ENCODE measurements around the gene DNAJC15.
"Not testable (repeated sequence)": the region's sequence is repeated elsewhere in the genome, so short reads cannot be mapped to it uniquely, and the experiment has no call there.

DNAJC15 gene

DNA sequence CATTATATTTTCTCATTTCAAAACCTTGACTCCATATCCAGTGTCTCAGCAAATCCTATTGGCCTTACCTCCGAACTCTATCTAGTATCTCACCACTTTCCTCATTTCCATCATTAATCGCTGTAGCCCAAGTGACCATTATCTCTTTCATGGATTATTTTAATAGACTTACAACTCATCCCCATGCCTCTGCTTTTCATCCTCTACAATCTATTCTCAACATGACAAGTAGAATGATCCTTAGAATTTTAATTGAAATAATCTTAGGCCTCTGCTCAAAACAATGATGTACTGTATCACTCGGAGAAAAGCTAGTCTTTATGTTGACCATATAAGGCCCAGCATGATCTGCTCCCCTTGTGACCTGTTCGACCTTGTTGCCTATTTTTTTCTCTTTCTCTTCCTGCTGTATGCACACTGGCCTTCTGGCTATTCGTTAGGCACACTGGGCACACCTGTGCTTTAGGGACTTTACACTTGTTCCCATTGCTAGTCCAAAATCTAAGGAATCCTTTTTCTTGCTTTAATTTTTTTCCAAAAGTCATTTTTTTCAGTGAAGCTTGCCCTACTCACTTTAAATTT lies 21.4 kb downstream of the DNAJC15 start:
- DNase-seq (ENCODE audit: low read depth in 2 of 2) = no peak

DNA sequence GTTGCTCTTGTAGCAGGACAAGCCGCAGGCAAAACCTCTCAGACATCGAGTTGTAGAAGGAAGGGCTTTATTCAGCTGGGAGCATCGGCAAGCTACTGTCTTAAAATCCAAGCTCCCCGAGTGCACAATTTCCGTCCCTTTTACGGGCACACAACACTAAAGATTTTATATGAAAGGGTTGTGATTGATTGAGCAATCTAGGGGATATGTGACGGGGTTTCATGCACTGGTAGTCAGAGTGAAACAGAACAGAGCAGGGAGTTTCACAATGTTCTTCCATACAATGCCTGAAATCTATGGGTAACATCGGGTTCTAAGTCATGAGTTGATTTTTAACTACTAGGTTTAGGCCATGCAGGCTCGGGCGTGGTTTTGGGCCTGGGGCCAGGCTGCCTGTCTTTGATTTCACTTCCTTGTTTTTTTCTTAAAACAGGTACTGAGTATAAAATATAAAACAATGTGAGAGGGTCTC lies 22.0 kb downstream of the DNAJC15 start:
- not testable (repeated sequence) for DNase-seq (ENCODE audit: low read depth in 2 of 2)

DNA sequence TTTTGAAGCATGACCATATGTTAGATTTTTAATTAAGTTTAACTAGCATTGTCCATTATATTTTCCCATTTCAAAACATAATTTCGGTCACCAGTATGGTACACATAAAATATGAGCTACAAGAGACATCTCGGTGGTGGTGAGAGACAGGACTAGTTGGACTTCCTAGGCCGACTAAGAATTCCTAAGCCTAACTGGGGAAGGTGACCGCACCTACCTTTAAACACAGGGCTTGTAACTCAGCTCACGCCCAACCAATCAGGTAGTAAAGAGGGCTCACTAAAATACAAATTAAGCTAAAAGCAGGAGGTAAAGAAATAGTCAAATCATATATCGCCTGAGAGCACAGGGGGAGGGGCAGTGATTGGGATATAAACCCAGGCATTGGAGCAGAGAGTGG lies 22.9 kb downstream of the DNAJC15 start:
- DNase-seq (ENCODE audit: low read depth in 2 of 2) = no peak

DNA sequence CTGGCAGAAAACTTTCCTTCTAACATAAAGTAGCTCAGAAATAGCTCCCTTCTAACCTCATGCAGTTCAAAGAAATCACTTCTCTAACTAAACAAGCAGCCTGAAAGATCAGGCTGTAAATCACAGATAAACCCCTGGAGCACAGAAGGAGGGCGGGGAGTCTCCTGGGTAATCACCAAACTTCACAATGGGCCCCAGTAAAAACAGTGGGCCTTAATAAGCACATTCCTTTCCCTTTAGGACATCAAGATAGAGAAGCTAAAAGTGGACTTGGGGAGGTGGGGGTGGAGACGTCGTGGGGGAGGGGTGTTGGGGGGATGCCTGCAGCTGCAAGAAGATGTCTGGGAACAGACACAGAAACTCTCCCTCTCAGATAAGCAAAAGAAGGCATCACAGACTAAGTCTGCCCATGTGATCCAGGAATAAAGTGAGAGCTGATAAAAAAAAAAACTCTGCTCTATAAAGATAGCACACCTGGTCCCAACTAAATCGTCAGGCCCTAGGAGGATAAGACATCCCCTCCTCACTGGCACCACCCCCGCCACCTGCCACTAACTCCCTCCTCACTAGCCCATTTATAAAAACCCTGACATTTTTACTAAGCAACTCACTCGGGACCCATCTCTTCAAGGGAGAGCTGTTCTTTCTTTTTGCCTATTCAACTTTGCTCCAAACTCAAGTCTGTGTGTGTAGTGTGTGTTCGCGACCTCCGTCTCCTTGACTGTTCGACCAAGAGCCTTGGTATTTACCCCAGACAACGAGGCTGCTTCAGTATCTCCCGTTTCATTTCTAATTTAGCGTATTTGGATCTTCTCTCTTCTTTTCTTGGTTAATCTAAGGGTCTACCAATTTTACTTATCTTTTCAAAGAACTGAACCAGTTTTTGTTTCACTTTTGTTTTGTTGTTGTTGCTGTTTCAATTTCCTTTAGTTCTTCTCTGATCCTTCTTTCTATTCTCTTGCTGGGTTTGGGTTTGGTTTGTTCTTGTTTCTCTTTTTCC lies 31.7 kb downstream of the DNAJC15 start:
- no peak for DNase-seq (ENCODE audit: low read depth in 2 of 2)

DNA sequence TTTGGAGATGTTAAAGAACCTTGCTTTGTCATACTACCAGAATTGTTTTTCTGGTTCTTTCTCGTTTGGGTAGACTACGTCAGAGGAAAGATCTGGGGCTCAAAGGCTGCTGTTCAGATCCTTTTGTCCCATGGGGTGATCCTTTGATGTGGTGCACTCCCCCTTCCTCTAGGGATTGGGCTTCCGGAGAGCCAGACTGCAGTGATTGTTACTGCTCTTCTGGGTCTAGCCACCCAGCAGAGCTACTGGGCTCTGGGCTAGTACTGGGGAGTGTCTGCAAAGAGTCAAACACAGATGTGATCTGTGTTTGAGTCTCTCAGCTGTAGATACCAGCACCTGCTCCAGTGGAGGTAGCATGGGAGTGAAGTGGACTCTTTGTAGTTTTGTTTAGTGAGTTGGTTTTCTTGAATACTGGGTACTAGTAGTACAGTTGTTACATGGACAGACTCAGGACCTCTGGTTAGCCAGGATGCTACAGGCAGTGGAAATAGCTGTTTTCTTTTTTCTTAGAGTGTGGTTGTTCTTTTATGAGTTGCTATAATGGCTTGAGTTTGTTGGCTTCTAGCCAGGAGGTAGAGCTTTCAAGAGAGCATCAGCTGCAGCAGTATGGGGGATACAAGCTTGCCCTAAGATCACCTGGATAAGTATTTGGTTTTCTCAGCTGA lies 34.4 kb downstream of the DNAJC15 start:
- DNase-seq (ENCODE audit: low read depth in 2 of 2) = no peak

DNA sequence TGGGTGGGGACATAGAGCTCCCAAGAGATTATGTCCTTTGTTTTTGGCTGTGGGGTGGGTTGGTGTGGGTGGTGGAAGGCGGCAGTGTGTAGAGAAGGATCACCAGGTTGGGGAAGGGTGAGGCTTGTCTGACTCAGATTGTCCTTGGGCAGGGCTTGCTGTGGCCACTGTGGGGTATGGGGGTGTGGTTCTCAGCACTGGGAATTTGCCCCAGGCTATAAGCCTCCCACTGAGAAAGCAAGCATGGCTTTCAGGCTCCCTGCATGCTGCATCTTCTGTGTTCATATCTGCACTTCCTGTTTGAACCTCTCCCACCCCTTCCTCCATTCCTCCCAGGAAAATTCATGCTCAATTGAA lies 34.9 kb downstream of the DNAJC15 start:
- no peak for DNase-seq (ENCODE audit: low read depth in 2 of 2)

DNA sequence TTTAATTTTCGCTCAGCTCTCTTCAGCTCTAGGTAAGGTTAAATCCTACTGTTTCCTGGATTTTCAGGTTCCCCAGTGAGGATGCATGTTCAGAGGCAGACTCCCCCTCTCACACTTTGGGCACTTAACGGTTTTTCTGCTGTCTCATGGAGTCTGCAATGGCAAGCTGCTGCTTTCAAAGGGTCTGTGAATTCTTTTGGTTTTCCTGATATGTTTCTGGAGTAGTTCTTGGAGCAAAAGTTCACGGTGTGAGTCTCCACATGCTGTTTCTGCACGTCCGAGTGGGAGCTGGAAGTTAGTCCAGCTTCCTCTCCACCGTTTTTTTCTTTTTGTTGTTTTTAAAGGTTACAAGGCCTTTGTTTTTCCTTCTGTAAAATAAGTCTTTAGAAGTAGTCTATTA lies 35.4 kb downstream of the DNAJC15 start:
- no peak for DNase-seq (ENCODE audit: low read depth in 2 of 2)

DNA sequence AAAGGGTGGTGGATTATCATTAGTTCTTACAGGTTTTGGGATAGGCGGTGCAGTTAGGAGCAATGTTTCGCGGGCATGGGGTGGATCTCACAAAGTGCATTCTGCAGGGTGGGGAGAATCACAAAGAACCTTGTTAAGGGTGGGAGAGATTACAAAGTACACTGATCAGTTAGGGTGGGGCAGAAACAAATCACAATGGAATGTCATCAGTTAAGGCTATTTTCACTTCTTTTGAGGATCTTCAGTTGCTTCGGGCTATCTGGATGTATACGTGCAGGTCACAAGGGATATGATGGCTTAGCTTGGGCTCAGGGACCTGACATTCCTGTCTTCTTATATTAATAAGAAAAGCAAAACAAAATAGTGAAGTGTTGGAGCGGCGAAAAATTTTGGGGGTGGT lies 36.4 kb downstream of the DNAJC15 start:
- DNase-seq (ENCODE audit: low read depth in 2 of 2) = not testable (repeated sequence)

DNA sequence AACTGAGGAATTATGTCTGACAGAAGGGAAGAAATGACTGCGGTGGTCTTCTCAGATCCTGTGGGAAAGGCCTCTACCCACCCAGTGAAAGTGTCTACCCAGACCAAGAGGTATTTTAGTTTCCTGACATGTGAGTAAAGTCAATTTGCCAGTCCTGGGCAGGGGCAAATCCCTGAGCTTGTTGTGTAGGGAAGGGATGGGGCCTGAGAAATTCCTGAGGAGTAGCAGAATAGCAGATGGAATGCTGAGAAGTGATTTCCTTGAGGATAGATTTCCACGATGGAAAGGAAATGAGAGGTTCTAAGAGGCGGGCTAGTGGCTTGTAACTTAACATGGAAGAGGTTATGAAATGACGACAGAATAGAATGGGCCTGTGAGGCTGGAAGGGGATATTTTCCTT lies 37.4 kb downstream of the DNAJC15 start:
- not testable (repeated sequence) for DNase-seq (ENCODE audit: low read depth in 2 of 2)

DNA sequence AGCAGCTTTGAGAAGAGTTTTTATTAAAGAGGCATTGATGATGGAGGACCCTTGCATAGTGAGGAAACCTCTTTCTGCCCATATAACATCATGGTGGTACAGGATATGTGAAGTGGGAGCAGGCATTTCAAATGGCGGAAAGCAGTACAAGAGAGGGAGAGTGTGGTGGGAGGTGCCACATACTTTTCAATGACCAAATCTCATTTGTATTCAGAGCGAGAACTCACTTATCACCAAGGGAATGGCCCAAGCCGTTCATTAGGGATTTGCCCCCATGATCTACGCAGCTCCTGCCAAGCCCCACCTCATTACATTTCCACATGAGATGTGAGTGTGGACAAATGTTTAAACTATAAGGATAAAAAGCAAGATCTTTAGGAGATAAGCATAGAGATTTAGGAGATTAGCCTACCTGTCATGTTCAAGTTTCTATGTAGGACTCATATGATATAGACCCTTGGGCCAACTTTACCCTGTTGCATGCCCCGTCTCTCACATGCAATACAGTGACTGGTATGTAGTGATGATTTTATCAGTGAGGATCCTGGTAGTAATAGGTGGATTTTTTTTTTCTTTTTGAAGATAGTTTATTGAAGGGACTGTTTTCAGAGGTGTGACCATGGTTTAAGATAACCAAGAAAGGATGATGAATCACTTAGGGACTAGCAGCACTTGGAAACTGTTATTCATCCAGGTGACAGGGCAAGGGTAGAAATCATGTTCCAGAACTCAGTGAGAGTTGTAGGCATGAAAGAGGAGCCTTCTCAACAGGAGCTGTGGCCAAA lies 38.3 kb downstream of the DNAJC15 start:
- DNase-seq (ENCODE audit: low read depth in 2 of 2) = no peak

DNA sequence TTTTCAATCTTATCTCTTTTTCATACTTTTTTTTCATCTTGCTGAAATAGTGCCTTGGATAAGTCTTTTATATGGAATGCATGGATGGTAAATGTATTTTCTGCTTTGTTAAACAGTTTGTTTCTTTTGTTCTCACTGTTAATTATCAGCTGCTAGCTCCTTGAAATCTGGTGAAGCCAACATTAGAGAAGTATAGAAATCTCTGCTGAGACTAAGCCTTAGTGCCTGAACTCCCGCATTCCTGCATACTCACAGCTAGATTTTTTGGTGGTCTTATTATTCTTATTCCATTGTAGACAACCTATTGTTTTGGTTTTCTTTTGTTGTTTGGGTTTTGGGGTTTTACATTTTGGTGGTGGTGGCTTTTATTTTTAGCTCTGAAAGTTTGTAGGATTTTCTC lies 48.4 kb downstream of the DNAJC15 start:
- no peak for DNase-seq (ENCODE audit: low read depth in 2 of 2)

DNA sequence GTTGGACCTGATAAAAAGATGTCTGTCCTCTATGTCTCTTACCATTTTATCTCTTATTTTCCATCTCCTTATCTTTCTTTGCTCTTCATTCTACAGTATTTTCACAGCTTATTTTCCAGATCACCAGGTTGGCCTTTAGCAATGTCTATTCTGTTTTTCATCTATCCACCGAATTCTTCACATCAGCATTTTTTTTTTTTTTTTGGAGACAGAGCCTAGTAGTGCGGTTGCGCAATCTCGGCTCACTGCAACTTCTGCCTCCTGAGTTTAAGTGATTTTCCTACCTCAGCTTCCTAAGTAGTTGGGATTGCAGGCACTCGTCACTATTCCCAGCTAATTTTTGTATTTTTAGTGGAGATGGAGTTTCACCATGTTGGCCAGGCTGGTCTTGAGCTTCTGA lies 49.0 kb downstream of the DNAJC15 start:
- no peak for DNase-seq (ENCODE audit: low read depth in 2 of 2)

DNA sequence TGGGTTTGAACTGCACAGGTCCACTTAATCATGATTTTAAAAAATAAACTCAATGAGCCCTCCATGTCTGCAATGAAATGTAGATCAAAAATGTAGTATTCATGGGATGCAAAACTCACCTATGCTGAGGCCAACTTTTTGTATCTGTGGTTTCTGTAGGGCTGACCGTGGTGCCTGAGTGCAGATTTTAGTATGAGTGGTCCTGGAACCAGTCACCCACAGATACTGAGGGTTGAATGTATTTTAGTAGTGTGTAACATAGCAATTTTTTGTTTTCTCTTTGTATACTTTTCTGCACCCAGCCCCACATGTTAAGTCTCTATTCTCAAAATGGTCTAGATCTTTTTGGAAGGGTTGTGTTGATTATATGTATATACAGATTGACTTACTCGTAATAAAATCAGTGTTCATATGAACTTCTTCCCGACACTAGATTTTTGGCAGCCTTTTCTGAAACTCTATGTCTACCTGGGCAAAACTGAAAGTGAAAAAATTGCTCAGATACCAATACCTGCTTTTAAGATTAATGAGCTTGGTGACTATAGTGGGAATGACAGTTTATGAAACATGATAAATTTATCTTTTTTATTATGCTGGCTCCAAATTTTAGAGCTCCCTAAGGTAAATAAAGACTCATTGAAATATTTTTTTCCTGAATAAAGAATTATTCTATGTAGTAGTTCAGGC lies 51.6 kb downstream of the DNAJC15 start:
- DNase-seq (ENCODE audit: low read depth in 2 of 2) = no peak

DNA sequence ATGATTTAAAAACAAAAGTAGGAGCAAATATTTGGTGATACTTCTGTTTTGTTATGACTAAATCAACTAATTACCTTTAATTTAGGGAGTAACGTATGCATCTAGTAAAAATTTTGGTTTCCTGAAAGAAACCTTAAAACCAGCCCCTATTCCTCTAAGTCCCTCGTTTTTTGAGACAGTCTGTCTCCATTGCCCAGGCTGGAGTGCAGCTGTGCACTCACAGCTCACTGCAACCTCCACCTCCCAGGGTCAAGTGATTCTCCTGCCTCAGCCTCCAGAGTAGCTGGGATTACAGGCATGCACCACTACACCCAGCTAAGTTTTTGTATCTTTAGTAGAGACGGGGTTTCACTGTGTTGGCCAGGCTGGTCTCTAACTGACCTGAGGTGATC lies 52.1 kb downstream of the DNAJC15 start:
- DNase-seq (ENCODE audit: low read depth in 2 of 2) = not testable (repeated sequence)

DNA sequence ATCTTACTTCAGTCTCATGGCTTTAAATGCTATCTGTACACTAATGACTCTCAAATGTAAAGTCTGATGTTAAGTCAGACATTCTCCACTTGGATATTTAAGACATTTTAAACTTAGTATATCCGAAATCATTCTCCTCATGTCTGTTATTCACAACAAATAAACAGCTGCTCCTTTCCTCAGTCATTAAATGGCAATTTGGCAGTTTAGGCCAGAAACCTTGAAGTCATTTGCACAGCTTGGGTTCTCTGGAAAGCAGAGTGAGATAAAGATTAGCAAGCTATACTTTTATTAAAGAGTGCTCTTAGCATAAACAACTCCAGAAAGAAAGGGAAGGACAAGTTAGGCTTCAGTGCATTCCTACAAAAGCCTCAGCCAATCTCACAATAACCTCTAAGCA lies 53.7 kb downstream of the DNAJC15 start:
- DNase-seq (ENCODE audit: low read depth in 2 of 2) = no peak

DNA sequence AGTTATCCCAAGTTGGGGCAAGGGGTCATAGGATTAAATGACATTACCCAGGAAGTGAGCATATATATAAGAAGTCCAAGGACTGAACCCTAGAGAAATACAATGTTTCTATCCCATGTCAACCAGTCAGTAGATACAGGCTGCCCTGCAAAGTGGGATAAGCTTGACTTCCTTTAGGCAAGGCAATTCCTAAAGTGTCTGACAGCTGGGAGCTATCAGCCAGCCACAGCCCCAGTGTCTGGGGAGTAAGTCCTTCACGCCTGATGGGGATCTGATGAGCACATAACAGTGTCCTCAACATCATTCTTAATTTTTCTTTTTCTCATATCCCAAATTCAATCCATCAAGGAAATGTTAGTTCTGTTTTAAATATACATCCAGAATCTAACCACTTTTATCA lies 54.1 kb downstream of the DNAJC15 start:
- DNase-seq (ENCODE audit: low read depth in 2 of 2) = no peak

DNA sequence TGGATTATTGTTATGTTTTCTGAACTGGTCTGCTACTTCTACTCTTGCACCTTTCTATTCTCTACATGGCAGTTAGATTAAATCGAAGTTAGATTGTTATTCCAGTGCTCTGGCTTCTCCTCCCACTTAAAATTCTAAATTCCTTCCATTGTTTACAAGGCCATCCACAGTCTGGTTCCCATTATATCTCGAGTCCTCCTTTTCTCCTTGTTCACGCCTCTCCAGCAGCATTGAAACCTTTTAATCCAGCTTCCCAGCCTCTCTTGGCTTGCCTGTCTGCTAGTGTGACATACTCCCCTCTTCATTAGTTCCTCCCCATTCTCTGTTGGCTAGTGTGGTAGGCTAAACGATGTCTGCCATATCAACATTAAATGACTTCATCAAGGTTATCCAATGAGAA lies 54.5 kb downstream of the DNAJC15 start:
- DNase-seq (ENCODE audit: low read depth in 2 of 2) = no peak

DNA sequence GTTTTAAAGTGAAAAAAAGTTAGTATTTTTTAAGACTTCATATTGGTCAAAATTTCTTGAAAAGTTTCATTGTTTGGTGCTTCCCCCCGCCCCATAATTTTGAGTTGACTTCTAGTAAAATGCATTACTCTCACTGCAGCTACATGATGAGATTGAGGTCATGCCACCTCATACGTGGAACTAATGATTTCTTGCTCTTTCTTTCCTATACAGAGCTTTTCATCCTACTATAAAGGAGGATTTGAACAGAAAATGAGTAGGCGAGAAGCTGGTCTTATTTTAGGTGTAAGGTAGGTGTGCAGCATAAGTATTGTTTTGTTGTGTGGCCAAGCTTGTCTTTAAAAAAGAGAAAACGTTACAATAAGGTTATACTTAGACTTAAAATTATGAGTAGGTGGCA lies 55.0 kb downstream of the DNAJC15 start:
- DNase-seq (ENCODE audit: low read depth in 2 of 2) = no peak

DNA sequence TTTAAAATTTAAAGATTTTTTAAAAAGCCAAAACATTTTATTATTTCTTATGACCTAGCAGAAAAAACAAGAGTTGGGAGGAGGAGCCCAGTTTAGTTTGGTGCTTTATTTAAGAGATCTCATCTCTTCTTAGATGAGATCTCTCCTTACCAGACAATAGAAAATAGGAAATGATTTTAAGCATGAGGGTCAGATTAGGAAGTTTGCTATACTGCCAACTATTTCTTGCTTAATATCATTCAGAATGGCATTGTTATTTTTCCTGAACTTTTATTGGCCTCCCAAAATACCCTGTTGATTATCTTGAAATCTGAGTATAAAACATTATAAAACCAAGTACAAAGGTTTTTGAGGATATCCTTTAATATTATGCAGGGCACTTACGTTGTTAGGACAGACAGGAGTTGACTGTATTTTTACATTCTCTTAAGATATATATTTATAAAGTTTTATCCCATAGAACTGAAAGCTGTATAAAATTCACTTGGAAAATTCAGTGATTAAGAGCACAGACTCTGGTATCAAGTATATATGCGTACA lies 56.1 kb downstream of the DNAJC15 start:
- no peak for DNase-seq (ENCODE audit: low read depth in 2 of 2)

DNA sequence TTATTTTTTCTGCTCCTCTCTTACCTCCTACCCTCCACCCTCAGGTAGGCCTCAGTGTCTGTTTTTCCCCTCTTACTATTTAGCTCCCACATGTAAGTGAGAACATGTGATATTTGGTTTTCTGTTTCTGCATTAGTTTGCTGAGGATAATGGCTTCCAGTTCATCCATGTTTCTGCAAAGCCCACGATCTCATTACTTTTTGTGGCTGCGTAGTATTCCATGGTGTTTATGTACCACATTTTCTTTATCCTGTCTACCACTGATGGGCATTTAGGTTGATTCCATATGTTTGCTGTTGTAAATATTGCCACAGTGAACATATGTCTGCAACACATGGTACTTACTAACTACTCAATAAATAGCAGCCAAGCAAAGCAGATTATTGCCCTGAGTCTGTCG lies 56.8 kb downstream of the DNAJC15 start:
- DNase-seq (ENCODE audit: low read depth in 2 of 2) = no peak

DNA sequence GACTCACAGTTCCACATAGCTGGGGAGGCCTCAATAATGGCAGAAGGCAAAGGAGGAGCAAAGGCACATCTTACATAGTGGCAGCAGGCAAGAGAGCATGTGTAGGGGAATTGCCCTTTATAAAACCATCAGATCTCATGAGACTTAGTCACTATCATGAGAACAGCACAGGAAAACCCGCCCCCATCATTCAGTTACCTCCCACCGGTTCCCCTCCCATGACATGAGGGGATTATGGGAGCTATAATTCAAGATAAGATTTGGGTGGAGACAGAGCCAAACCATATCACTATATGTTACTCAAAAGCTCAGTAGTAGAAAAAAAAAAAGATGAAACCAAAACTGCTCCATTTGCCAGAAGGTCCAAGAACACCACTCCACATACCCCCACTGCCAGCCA lies 58.5 kb downstream of the DNAJC15 start:
- DNase-seq (ENCODE audit: low read depth in 2 of 2) = no peak

Measured in stimulated activated CD4-positive, alpha-beta T cell treated with anti-CD3 and anti-CD28 coated beads, Interleukin-1b, Interleukin-23, amount 100 ng/mL, for 1 hour (primary cell).